ENCODE results near the gene MYO5C. TPM values are rescaled to one million over a fixed set of nuclear protein-coding genes. Genes with fewer than 3 reads are reported as not detected.

MYO5C gene
- total and polyA plus RNA-seq, 10 of the 15 experiments (the other 5 are each of a cell fraction or from before 2014, with no cell fraction given) = 0.29 to 1.3 (median 0.75) TPM

DNA sequence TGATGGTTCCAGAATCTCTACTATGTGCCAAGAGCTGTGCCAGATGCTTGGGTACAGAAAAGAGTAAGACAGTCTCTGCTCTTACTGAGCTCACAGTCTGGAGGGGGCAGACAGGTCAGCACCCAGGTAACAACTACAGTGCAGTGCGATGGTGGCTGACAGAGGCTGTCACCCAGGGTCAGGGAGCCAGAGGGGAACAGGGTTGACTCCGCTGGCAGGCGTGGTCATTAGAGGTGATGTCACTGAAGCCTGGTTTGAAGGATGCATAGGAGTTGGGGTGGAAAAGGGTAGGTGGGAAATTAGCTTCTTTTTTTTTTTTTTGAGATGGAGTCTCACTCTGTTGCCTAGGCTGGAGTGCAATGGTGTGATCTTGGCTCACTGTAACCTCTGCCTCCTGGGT is 136.0 kb downstream of the MYO5C start:
- CTCF ChIA-PET = interaction anchor here (1.1 to 2.0 kb wide), 2 partner anchors 19 to 218 kb away, joined by 3 to 6 read pairs; no protein-coding TSS in a partner anchor
- WGBS (ENCODE audit: insufficient coverage, insufficient replicate concordance, low lambda C conversion rate, missing lambda C conversion rate) = 100% methylated on average over 3 of the region's 3 CpGs
- no peaks in the 10 kb centered on the region for H3K27me3 ChIP-seq (replicated peaks in 1 of 2; ENCODE audit: control insufficient read depth in 2 of 2, insufficient read depth in 2 of 2, low read length in 1 of 2)
- H3K79me2 ChIP-seq (ENCODE audit: control insufficient read depth, insufficient read depth, low read length) = no peaks in the 10 kb centered on the region
- no peak overlapping the region for H3K27ac ChIP-seq (ENCODE audit: control insufficient read depth, insufficient read depth)
- H3K9me3 ChIP-seq (replicated peaks; ENCODE audit: control insufficient read depth, insufficient read depth, low read length) = no peaks in the 10 kb centered on the region
- ATAC-seq (no peak), FAIRE-seq (no peak), DNase-seq (ENCODE audit: low read depth, low spot score) (no peak)
- no peak overlapping the region for H3K4me3 ChIP-seq
- SMC1A ChIA-PET (ENCODE audit: uncharacterized antibody, unreplicated experiment) = interaction anchor here (1.0 kb wide), 1 partner anchor 256 kb away, joined by 3 read pairs; no protein-coding TSS in a partner anchor
- BruUV-seq (replicated peaks) = no TSS peak
- H3K4me1 ChIP-seq (ENCODE audit: control insufficient read depth, insufficient read depth, low read length) = no peaks in the 10 kb centered on the region; the same call in 1 of the 2 replicates
- intact Hi-C loops (cut with micrococcal nuclease; ENCODE audit: unreplicated experiment) = no loop called here
- POLR2A ChIA-PET = interaction anchor here (0.6 kb wide), 1 partner anchor 333 kb away, joined by 3 read pairs; no protein-coding TSS in a partner anchor
- TF ChIP-seq ASH2L (IDR thresholded peaks at IDR 0.05; ENCODE audit: borderline replicate concordance, low read depth) = no peak
- TF ChIP-seq TCF3 (IDR thresholded peaks at IDR 0.05; ENCODE audit: borderline replicate concordance, insufficient read depth, low read depth, low read length) = no peak
- TF ChIP-seq ZSCAN29 (IDR thresholded peaks at IDR 0.05) = no peak
- TF ChIP-seq TAF1 (IDR thresholded peaks at IDR 0.05; ENCODE audit: borderline replicate concordance, low read depth, low read length) = no peak
- TF ChIP-seq EP300 (IDR thresholded peaks at IDR 0.05; ENCODE audit: borderline replicate concordance in 1 of 2, control insufficient read depth in 1 of 2, low read depth in 2 of 2, low read length in 2 of 2) = no peak
- in situ Hi-C loops (cut with MboI) = no loop called here
- no peaks in the 10 kb centered on the region; a peak in 1 of 4 replicates for H3K36me3 ChIP-seq (ENCODE audit: control insufficient read depth in 2 of 2, insufficient read depth in 2 of 2, low read length in 1 of 2)
- RAD21 ChIA-PET (ENCODE audit: unreplicated experiment) = interaction anchor here (0.9 to 1.2 kb wide), 2 partner anchors 19 to 55 kb away, joined by 3 to 4 read pairs; no protein-coding TSS in a partner anchor
- H4K20me1 ChIP-seq (ENCODE audit: control insufficient read depth, insufficient read depth) = no peaks in the 10 kb centered on the region
- no peak overlapping the region for H3K9ac ChIP-seq (ENCODE audit: control insufficient read depth, insufficient read depth, low read length)
- H2AFZ ChIP-seq (ENCODE audit: control insufficient read depth, low read depth, low read length) = no peak overlapping the region
- no peak overlapping the region for H3K4me2 ChIP-seq (ENCODE audit: control insufficient read depth, insufficient read depth)

Measured in GM12878 (cell line).